ENCODE measurements around the gene MYL6. TPM values are rescaled to one million over a fixed set of nuclear protein-coding genes. Genes with fewer than 3 reads are reported as not detected.

The MYL6 gene
- total RNA-seq, 2 donors from 2014 or later = 1,832 to 2,224 TPM

- intact Hi-C loops (cut with DNase I, micrococcal nuclease) = loop anchor here in 1 of 2 donors (5.0 to 10.0 kb wide), 2 partner anchors 34 to 57 kb away; partner anchors contain the start of gene SMARCC2
- ATAC-seq (peak; percentile 81), DNase-seq (peak; percentile 97 to 100)
These were observed 30.1 kb upstream of the MYL6 start, which contains the start of gene ESYT1 for GRCh38 chr12:56127888-56128669. Gene ESYT1 (plus strand): TSS chr12:56128267. CDS start chr12:56128320, 53 bp downstream.

DNA sequence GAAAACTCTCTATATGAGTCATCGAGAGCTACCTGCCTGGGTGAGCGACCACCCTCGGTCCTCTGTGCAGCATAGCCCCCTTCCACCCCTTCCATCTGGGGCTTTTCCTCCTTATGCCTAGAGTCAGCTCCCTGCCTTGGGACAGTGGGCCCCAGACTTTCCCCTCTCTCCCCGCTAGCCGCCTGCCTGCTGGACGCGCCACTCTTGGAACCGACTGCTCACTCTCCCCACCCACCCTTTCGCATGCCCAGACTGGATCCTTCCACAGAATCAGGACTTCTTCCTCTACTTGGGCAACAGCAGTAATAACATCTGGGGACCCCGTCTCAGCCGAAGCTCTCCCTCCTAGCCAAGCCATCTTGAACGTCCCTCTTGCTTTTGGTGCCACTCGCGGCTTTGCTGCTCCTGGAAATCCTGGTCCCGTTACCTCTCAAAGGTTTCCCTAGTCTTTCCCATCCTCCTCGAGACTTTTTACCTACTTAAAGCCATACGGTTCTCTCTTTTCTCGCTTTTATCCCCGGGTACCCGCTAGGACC, 29.4 kb upstream of the MYL6 start:
- peak; percentile 6 for ATAC-seq
- DNase-seq = no peak
- intact Hi-C loops (cut with DNase I, micrococcal nuclease) = loop anchor here in 1 of 2 donors (5.0 to 10.0 kb wide), 2 partner anchors 34 to 56 kb away; partner anchors contain the start of gene SMARCC2

- intact Hi-C loops (cut with DNase I, micrococcal nuclease) = loop anchor here in 1 of 2 donors (5.0 to 10.0 kb wide), 2 partner anchors 33 to 55 kb away; partner anchors contain the start of gene SMARCC2
- DNase-seq = peak; percentile 75 to 81
- ATAC-seq = peak; percentile 37
These were observed 28.8 kb upstream of the MYL6 start for GRCh38 chr12:56129206-56129941.

- no peak for ATAC-seq
- intact Hi-C loops (cut with DNase I, micrococcal nuclease) = loop anchor here in 1 of 2 donors (5.0 to 10.0 kb wide), 2 partner anchors 32 to 55 kb away; partner anchors contain the start of gene SMARCC2
These were observed 28.1 kb upstream of the MYL6 start for GRCh38 chr12:56129942-56130495.

GRCh38 chr12:56130876-56131275, 27.3 kb upstream of the MYL6 start:
- intact Hi-C loops (cut with DNase I, micrococcal nuclease) = no loop called here
- no peak for DNase-seq
- ATAC-seq = no peak

More at GRCh38 chr12:56129942-56130495, 28.1 kb upstream of the MYL6 start:
- no peak for DNase-seq

DNA sequence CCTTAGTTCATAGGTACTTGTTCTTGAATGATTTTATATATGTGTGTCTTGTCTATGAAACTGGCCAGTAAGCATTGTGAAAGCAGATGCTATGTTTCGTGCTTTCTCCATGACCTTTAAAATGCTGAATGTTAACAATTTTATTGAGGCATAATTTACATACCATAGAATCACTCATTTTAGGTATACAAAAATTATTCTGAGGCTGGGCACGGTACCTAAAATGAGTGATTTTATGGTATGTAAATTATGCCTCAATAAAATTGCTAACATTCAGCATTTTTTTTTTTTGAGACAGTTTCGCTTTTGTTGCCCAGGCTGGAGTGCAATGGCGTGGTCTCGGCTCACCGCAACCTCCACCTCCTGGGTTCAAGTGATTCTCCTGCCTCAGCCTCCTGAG, 23.3 kb upstream of the MYL6 start:
- intact Hi-C loops (cut with DNase I, micrococcal nuclease) = no loop called here
- DNase-seq = no peak
- ATAC-seq = no peak

DNA sequence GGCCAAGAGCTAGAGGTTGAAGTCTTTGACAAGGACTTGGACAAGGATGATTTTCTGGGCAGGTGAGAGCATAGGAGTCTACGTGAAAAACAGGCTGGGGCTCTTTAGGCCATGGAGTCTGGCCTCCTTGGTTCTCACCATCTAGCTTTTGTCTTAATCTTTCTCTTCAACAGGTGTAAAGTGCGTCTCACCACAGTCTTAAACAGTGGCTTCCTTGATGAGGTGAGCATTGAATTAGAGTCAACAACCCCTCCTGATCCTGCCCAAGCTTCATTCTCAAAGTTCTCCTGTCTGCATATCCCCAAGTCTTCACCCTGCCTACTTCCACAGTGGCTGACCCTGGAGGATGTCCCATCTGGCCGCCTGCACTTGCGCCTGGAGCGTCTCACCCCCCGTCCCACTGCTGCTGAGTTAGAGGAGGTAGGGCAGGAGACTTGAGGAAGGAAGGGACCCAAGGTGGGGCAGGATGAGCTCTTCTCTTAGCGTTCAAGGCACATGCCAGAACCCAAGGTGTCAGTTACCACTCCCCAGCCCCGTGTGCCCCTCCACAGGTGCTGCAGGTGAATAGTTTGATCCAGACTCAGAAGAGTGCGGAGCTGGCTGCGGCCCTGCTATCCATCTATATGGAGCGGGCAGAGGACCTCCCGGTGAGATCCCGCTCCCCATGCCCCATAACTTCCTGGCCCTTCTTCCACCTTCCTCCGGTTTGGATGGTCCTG, 20.1 kb upstream of the MYL6 start:
- no peak for DNase-seq
- intact Hi-C loops (cut with DNase I, micrococcal nuclease) = no loop called here
- no peak for ATAC-seq

DNA sequence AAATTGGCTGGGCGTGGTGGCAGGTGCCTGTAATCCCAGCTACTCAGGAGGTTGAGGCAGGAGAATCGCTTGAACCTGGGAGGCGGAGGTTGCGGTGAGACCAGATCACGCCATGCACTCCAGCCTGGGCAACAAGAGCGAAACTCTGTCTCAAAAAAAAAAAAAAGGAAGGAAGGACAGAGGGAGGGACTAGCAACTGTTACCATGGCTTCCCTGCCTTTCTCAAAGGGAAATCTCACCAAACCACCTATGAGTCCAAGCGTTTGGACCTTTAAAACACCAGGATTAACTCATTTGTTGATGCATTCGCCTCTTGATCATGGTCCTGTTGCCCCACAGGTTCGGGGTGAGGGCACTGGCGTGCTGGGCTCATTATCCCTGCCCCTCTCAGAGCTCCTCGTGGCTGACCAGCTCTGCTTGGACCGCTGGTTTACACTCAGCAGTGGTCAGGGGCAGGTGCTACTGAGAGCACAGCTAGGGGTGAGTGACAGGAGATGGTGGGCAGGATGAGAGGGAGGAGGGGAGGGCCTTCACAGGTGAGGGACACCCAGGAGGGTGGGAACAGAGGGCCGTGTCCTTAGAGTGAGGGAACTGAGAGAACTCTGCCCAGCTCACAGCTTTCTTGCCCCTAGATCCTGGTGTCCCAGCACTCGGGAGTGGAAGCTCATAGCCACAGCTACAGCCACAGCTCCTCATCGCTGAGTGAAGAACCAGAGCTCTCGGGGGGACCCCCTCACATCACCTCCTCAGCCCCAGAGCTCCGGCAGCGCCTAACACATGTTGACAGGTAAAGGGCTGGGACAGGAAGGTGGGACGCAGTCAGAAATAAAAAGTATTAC, 16.0 kb upstream of the MYL6 start:
- no peak for ATAC-seq
- DNase-seq = peak in 1 of 2 donors; percentile 23
- intact Hi-C loops (cut with DNase I, micrococcal nuclease) = no loop called here

- DNase-seq (peak in 1 of 2 donors; percentile 24), ATAC-seq (no peak)
- intact Hi-C loops (cut with DNase I, micrococcal nuclease) = no loop called here
These were observed 14.9 kb upstream of the MYL6 start for GRCh38 chr12:56143217-56143616.

GRCh38 chr12:56143870-56144269, 14.3 kb upstream of the MYL6 start:
- no peak for DNase-seq
- peak; percentile 65 for ATAC-seq
- intact Hi-C loops (cut with DNase I, micrococcal nuclease) = no loop called here

GRCh38 chr12:56145217-56145616, 12.9 kb upstream of the MYL6 start:
- DNase-seq (no peak), ATAC-seq (no peak)
- intact Hi-C loops (cut with DNase I, micrococcal nuclease) = no loop called here

- peak in 1 of 2 donors; percentile 63 for DNase-seq
- intact Hi-C loops (cut with DNase I, micrococcal nuclease) = no loop called here
- peak; percentile 87 for ATAC-seq
These were observed 11.4 kb upstream of the MYL6 start for GRCh38 chr12:56146492-56147460.

- DNase-seq (no peak), ATAC-seq (no peak)
- intact Hi-C loops (cut with DNase I, micrococcal nuclease) = no loop called here
These were observed 7.6 kb upstream of the MYL6 start for GRCh38 chr12:56150563-56150962.

DNA sequence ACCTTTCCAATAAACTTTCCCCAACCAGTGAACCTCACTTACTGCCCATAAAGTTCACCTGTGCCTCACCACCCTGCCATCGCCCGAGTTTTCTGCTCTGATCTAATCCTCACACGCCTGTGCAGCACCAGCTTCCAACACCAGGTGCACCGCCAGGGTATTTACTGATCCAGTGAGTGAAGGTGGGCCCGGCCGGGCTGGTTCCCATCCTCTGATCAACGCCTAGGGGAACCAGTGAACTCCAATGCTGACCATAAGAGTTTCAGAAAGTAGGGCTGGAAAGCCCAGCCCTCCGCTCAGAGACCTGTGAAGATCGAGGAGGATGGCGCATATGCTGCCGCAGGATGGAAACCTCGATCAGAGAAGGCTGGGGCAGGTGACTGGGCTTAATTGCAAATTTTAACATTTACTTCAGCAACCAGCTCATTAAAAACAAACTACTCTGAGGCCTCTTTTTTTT, 6.5 kb upstream of the MYL6 start:
- DNase-seq (peak; percentile 67 to 86), ATAC-seq (peak; percentile 71)
- intact Hi-C loops (cut with DNase I, micrococcal nuclease) = no loop called here

GRCh38 chr12:56152132-56152755, 5.9 kb upstream of the MYL6 start, which contains the start of gene MYL6B:
Gene MYL6B (plus strand): TSS chr12:56152587. CDS start chr12:56153919, 1,332 bp downstream.
- intact Hi-C loops (cut with DNase I, micrococcal nuclease) = no loop called here
- DNase-seq (peak; percentile 95 to 97), ATAC-seq (peak; percentile 91)
